GM19023 (cell line): ENCODE measurements around the gene GRID1.

Source experiments
- ATAC-seq: cut with Tn5 transposase; IDR thresholded peaks from one replicate; pipeline ENCODE4 v1.9.1; 2021; ENCODE audit warnings: mild to moderate bottlenecking, moderate library complexity; ENCODE audit not compliant: unreplicated experiment

Gene GRID1

DNA sequence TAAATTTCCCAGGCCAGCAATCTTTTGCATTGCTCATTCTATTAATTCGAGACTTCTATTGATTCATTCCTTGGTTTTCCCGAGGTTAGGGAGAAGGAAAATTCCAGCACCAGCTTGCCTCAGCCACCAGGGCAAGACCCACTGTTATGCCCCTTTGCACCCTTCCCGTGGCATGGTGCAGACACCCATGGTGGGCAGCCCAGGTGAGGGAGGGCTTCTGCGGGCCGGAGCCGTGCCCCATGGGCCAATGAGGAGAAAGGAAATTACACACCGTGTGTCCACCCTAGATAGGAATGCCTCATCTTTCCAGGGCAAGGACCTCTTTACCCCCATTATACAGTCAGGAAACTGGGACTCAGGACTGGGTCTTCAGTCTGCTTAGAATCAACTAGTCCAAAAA lies 4.5 kb upstream of the GRID1 start:
- no peak for ATAC-seq

- no peak for ATAC-seq
These were observed 3.5 kb upstream of the GRID1 start for GRCh38 chr10:86370006-86370585.

DNA sequence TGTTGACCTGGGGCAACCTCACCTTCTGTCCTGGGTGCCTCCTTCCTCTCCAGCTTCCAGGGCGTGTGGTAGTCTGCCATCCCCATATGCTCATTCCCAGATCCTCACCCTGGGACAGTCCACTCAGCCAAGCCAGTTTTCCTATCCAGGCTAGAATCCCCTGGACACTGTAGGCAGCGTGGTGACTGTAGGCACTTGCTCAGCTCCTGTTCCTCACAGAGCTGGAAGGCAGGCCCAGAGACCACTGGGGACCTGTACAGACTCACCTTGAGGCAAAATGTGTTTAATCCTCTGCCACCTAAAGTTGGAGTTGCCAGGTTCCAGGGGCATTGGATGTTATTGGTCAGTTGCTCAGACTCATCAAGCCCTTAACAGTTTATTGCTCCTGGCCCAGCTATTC lies 2.4 kb upstream of the GRID1 start:
- ATAC-seq = no peak

GRCh38 chr10:86368046-86368445 lies 1.5 kb upstream of the GRID1 start:
- ATAC-seq = no peak

DNA sequence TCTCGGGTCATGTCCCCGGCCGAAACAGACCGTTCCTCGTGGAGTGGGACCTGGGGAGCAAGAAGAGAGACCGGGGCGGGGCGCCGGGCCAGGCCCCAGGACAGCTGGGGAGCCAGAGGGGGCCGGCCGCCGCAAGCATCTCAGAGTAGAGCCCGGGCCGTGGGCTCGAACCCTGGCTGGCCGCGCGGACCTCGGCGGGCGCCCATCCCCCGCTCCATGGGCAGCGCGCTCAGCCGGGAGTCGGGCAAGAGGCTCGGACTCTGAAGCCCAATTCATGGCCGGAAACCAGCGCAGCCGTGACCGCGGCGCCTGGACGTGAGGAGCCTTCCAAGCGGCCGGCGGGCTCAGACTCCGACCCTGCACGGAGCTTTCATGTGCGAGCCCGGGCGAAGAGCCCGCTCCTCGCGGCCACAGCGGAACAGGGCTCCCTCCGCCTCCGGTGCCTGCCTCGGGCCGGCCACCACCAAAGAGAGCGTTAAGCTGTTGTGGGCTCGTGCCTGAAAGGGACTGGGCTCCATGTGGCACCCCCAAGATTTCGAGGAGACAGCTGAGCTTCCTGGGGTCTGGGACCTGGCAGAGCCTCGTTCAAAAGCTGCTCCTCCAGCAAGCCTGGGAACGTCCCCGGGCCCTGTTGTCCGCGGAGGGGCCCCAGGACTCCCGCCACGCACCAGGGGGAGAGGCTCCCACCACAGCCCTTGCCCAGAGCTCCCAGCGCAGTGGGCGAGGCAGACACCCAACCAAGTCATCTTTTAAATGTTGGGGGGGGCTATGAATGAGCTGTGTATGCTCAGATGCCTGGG lies 757 bp upstream of the GRID1 start:
- no peak for ATAC-seq

GRCh38 chr10:86366902-86367151 lies 232 bp upstream of the GRID1 start:
- peak; percentile 38 for ATAC-seq

DNA sequence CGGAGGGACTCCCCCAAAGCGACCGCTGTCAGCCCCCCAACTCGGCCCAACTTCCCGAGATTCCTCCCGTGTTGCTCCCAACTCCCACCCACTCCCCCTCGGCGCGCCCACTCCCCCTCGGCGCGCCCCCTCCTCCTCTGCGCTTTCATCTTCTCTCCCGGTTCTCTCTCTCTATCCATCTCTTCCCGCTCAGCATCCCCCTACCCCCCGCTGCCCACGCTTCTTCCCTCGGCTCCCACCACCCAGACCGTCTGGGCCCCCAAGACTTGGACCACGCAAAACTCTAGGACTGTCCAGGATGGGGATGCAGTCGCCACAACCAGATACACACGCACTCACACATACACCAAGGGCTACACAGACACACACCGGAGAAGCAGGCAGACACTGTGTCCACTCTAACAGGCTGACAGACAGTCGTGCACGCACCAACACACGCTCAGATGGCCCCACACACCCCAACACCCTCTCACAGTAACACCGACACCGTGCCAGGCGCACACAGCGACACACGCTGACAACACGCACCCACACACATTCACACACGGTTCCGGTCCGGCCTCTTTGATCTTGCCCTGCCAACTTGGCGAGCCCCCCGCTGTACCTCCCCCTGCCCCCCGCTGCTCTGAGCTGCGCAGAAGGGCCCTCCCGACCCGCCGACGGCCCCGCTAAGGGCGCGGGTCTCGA lies 1.1 kb downstream of the GRID1 start:
- ATAC-seq = no peak

GRCh38 chr10:86364491-86365345 lies 1.9 kb downstream of the GRID1 start:
- ATAC-seq = no peak

DNA sequence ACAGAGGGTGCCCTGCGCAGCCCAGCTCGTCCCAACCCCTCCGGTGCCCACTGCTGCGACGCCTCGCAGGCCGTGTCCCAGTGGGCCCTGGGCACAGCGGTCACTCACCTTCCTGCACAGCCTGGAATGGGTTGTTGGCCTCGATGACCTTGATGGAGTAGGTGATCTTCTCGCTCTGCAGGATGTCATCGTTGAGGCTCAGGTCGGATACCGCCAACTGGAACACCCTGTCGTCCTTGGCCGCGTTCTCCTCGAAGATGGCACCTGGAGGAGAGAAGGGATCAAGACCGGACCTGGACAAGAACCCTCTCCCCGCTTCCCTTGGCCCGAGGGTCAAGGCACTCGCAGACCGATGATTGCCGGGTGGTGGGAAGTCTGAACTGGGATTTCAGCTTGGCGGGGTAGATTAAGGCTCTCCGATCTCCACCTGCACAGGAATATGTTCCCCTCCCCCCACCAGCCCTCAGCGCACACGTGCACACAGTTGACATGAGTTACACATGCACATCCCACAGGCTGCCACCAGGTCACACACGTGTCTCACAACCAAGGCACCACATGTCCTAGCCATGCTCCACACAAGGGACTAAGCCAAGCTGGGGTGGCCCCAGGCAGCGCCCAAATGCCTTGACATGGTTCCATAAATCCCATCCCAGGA lies 2.6 kb downstream of the GRID1 start:
- ATAC-seq = no peak

DNA sequence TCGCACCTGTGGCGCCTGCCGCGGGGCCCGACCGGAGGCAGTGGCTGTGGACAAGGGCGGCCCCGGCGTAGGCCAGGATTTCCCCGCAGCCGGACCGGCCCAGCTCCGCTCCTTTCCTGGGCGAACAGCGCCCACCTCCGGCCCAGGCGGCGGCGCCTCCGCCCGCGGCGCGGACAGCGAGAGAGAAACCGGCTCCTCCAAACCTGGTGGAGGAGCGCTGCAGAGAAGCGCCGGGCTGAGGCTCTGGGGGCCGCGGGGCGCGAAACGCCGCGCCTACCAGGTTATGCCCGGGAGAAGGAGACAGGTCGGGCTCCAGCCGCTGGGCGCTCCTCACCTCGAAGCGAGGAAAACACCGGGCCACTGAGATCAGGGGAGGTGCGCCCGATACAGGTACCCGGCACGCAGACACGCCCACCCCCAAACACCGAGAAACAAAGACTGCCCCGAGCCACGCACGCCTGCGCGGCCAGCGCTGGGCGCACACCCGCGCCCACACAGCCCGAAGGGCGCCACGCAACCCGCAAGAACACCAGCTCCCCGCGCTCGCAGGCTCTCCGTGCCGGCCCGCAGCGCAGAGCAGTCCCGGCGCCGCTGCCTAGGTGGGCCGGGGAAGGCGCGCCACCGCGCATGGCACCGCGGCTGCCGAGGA lies 3.3 kb downstream of the GRID1 start:
- ATAC-seq = no peak

- no peak for ATAC-seq
These were observed 3.9 kb downstream of the GRID1 start for GRCh38 chr10:86362586-86363183.

GRCh38 chr10:86362129-86362527 lies 4.5 kb downstream of the GRID1 start:
- no peak for ATAC-seq

GRCh38 chr10:86361156-86362128 lies 5.2 kb downstream of the GRID1 start:
- no peak for ATAC-seq

DNA sequence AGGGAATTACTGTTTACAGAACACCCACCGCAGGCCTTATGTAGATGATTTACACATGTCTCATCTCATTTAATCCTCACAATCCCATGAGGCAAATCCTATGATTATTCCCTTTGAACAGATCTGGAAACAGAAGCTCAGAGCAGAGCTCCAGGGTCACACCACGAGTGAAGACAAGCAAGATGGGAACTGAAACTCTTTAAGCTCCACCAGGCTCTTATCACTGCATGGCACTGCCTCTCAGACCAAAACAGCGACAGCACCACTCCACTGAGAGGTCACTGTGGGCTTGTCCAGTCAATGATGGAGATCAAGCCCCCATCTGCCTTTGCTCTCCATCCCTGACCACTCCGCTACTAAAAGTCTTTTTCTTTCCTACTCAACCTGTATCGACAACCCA lies 5.9 kb downstream of the GRID1 start:
- no peak for ATAC-seq

GRCh38 chr10:86359954-86360353 lies 6.6 kb downstream of the GRID1 start:
- ATAC-seq = no peak

DNA sequence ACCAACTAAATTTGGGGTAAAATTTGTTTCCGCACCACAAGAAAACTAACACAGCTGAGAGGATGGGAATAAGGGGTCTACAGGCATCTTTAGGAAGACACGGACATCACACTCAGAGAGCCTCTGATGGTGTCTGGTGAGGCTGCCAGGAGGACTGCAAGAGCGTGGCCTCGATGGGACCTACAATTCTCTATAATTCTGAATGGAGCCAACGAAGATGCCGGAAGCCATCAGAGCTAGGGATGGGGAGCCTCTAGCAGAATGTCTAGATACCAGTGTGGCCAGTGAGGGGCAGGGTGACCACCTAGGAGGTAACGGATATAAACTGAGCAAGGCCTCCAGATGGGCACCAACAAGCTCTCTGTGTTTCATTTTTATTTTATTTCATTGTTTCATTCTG lies 7.5 kb downstream of the GRID1 start:
- no peak for ATAC-seq

GRCh38 chr10:86357676-86358075 lies 8.9 kb downstream of the GRID1 start:
- ATAC-seq = no peak

GRCh38 chr10:86357041-86357440 lies 9.6 kb downstream of the GRID1 start:
- ATAC-seq = no peak

DNA sequence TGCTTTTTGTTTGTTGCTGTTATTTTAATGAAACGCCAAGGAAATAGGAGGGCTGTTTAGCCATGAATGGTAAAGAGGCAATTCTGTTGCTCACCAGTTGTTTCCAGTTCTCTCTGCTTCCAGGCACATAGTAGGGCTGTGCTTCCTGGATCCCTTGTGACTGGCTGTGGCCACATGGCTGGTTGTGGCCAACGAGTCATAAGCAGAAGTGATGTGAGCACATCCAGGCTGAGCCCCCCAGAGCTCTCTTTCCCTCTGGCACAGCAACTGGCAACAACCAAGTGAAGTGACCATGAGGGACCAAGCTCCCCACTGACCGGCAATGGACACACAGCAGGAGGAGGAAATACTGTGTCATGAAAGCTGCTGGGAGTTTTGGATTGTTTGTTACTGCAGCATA lies 10.3 kb downstream of the GRID1 start:
- no peak for ATAC-seq
